WTC11 (cell line): ENCODE measurements around the gene CHMP1B.

ENCODE experiments used
- ATF1 ChIP-seq: sonication (generic); formaldehyde crosslinking; IDR thresholded peaks from 2 replicates; pipeline ENCODE4 v1.8.1; 2023; ENCODE audit warnings: mild to moderate bottlenecking, moderate library complexity, missing genetic modification reagents
- CREB1 ChIP-seq: sonication (generic); formaldehyde crosslinking; IDR thresholded peaks from 2 replicates; pipeline ENCODE4 v1.8.0; 2023; ENCODE audit warnings: mild to moderate bottlenecking, missing genetic modification reagents
- CTCF ChIP-seq: fragments of 200-600 bp; IDR thresholded peaks from 2 replicates; pipeline ENCODE4 v1.8.0; 2022; ENCODE audit warnings: antibody characterized with exemption
- IRF2 ChIP-seq: sonication (generic); formaldehyde crosslinking; IDR thresholded peaks from 2 replicates; pipeline ENCODE4 v1.8.0; 2022; ENCODE audit warnings: low read depth, missing genetic modification reagents, borderline replicate concordance
- JUN ChIP-seq: sonication (generic); formaldehyde crosslinking; IDR thresholded peaks from 2 replicates; pipeline ENCODE4 v1.8.0; 2023; ENCODE audit warnings: mild to moderate bottlenecking, missing genetic modification reagents
- SP1 ChIP-seq: sonication (generic); formaldehyde crosslinking; conservative IDR thresholded peaks from 2 replicates; pipeline ENCODE4 v1.8.1; 2022; ENCODE audit warnings: missing genetic modification reagents
- TEAD4 ChIP-seq: sonication (generic); formaldehyde crosslinking; IDR thresholded peaks from 2 replicates; pipeline ENCODE4 v1.8.0; 2022; ENCODE audit warnings: mild to moderate bottlenecking, missing genetic modification reagents
- ZBTB21 ChIP-seq: sonication (generic); formaldehyde crosslinking; IDR thresholded peaks from 2 replicates; pipeline ENCODE4 v1.8.1; 2023; ENCODE audit warnings: mild to moderate bottlenecking, missing genetic modification reagents, borderline replicate concordance
- ZNF232 ChIP-seq: sonication (generic); formaldehyde crosslinking; IDR thresholded peaks from 2 replicates; pipeline ENCODE4 v1.8.0; 2022; ENCODE audit warnings: mild to moderate bottlenecking, missing genetic modification reagents

GRCh38 chr18:11866329-11866728 lies 15.1 kb downstream of the CHMP1B start:
- TF ChIP-seq SP1 (CRISPR knock-in tag) = no peak
- TF ChIP-seq ZBTB21 = no peak
- no peak for TF ChIP-seq CTCF
- no peak for TF ChIP-seq ATF1 (CRISPR knock-in tag)
- no peak for TF ChIP-seq ZNF232 (CRISPR knock-in tag)
- TF ChIP-seq JUN = no peak
- TF ChIP-seq CREB1 = no peak
- no peak for TF ChIP-seq TEAD4 (CRISPR knock-in tag)
- no peak for TF ChIP-seq IRF2 (CRISPR knock-in tag)
